SK-N-MC (cell line): ENCODE data around the gene DAB1.

ENCODE experiments used
- EZH2 ChIP-seq: fragments of 200-600 bp; sonication (generic); IDR thresholded peaks from one replicate; pipeline ENCODE4 v1.6.1; 2017; ENCODE audit warnings: antibody characterized with exemption
- POLR2AphosphoS5 ChIP-seq: IDR thresholded peaks from 2 replicates; pipeline ENCODE4 v1.6.1; 2012; ENCODE audit warnings: mild to moderate bottlenecking, low read depth, low read length, borderline replicate concordance

DNA sequence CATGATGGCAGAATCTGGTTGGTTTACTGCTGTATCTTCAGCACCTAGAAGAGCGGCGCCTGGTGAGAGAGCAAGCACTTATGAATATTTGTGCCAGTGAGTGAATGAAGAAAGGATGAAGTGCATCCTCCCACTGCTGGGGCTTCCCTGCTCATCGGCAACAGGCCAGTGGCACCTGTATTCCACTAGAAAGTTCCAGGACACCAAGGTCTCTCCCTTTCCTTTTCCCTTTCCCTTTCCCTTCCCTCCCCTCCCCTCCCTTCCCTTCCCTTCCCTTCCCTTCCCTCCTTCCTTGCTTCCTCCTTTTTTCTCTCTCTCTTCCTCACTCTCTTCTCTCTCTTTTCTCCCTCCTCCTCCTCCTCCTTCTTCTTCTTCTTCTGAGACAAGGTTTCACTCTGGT lies 86.2 kb downstream of the DAB1 start:
- TF ChIP-seq POLR2AphosphoS5 (no peak), EZH2 (no peak)
